HL-60 (cell line): ENCODE data around the gene LAG3.

Experiments used
- CTCF ChIP-seq: IDR thresholded peaks from one replicate; pipeline ENCODE4 v1.5.1; 2011; ENCODE audit warnings: low read length, control low read depth, inconsistent platforms; ENCODE audit not compliant: insufficient read depth
- GABPA ChIP-seq: IDR thresholded peaks from 2 replicates; pipeline ENCODE4 v1.6.1; 2012; ENCODE audit warnings: low read depth
- POLR2AphosphoS5 ChIP-seq: IDR thresholded peaks from 2 replicates; pipeline ENCODE4 v1.6.1; 2012; ENCODE audit warnings: low read depth
- REST ChIP-seq: IDR thresholded peaks from 2 replicates; pipeline ENCODE4 v1.6.1; 2012; ENCODE audit warnings: low read depth; ENCODE audit not compliant: insufficient replicate concordance

GRCh38 chr12:6771509-6772330 is 600 bp upstream of the LAG3 start:
- TF ChIP-seq CTCF (no peak), GABPA (no peak), POLR2AphosphoS5 (no peak), REST (no peak)
